ENCODE data around the gene EFCAB6.

- TF ChIP-seq CTCF (IDR thresholded peaks at IDR 0.05) (no peak), POLR2AphosphoS5 (IDR thresholded peaks at IDR 0.05; ENCODE audit: low read depth, low read length) (no peak), SIN3A (IDR thresholded peaks at IDR 0.05; ENCODE audit: borderline replicate concordance, insufficient read depth, low read depth, low read length) (no peak), REST (IDR thresholded peaks at IDR 0.05; ENCODE audit: insufficient read depth in 1 of 2, low read depth in 2 of 2, low read length in 1 of 2) (no peak), TCF7L2 (IDR thresholded peaks at IDR 0.05; ENCODE audit: low read depth, low read length) (no peak)
These were observed 332.1 kb downstream of the EFCAB6 start for GRCh38 chr22:43479962-43480361.
